Suprapubic skin (tissue), 4 donors: ENCODE results near the gene STX16. TPM values are rescaled to one million over a fixed set of nuclear protein-coding genes. Genes with fewer than 3 reads are reported as not detected.
A peak's percentile ranks its signal among the peaks of the same experiment; 100 is the strongest.

Experiments
- DNase-seq, 2 donors: peaks; one replicate each; pipeline ENCODE4 v3.0.0-alpha.2; 2019; ENCODE audit warnings: low spot score in 2 of 2
- H3K27ac ChIP-seq: fragments of 200-600 bp; sonication (generic); one replicate; pipeline ENCODE4 v1.5.1; 2019
- H3K27me3 ChIP-seq: fragments of 200-600 bp; sonication (generic); one replicate; pipeline ENCODE4 v1.5.1; 2019
- H3K36me3 ChIP-seq: fragments of 200-600 bp; sonication (generic); one replicate; pipeline ENCODE4 v1.5.1; 2019
- H3K4me1 ChIP-seq: fragments of 200-600 bp; sonication (generic); one replicate; pipeline ENCODE4 v1.5.1; 2019
- H3K4me3 ChIP-seq: fragments of 200-600 bp; sonication (generic); one replicate; pipeline ENCODE4 v1.5.1; 2019; ENCODE audit warnings: mild to moderate bottlenecking
- H3K9me3 ChIP-seq: fragments of 200-600 bp; sonication (generic); one replicate; pipeline ENCODE4 v1.5.1; 2019
- CTCF ChIP-seq, 2 donors: fragments of 200-600 bp in 1 of 2; fragments of 450-650 bp in 1 of 2; sonication (generic) in 1 of 2; IDR thresholded peaks; one replicate each; pipeline ENCODE4 v1.5.1; 2016 to 2019; ENCODE audit warnings: antibody characterized with exemption in 2 of 2, mild to moderate bottlenecking in 1 of 2, moderate library complexity in 1 of 2
- EP300 ChIP-seq: sonication (generic); formaldehyde crosslinking; IDR thresholded peaks from one replicate; pipeline ENCODE4 v1.6.1; 2017; ENCODE audit warnings: antibody characterized with exemption
- POLR2A ChIP-seq, 2 donors: fragments of 450-650 bp; IDR thresholded peaks; one replicate each; pipeline ENCODE4 v1.6.1; 2017; ENCODE audit warnings: antibody characterized with exemption in 2 of 2, mild to moderate bottlenecking in 2 of 2, moderate library complexity in 2 of 2
- POLR2AphosphoS5 ChIP-seq, 3 donors: sonication (generic); formaldehyde crosslinking; IDR thresholded peaks; one replicate each; pipeline ENCODE4 v1.6.1; 2017; ENCODE audit warnings: antibody characterized with exemption in 3 of 3
- WGBS: methylation state at CpG from one replicate; pipeline ENCODE4 v1.1.5; 2018; 5-methylcytosine and 5-hydroxymethylcytosine counted together
- total RNA-seq, 4 donors: library from RNA; depleted of rRNA; stranded (reverse); fragments of >200 nt; gene quantifications; one replicate each; pipeline ENCODE4 v1.1.0, GENCODE V29; 2016

STX16 gene
- total RNA-seq, 4 donors from 2014 or later: 35.6 to 138 (median 50.9) TPM

- Histone ChIP-seq H3K9me3 (no peaks in the 10 kb centered on the region), H3K36me3 (no peaks in the 10 kb centered on the region), H3K27ac (peak overlapping the region; percentile 91), H3K4me1 (peaks cover 41% of the 10 kb centered on the region), H3K4me3 (peak overlapping the region; percentile 65), H3K27me3 (no peaks in the 10 kb centered on the region)
- WGBS: 19% methylated on average over 18 of the region's 73 CpGs
- TF ChIP-seq CTCF (IDR thresholded peaks at IDR 0.05): no peak
- DNase-seq: peak in 1 of 2 donors; percentile 78
Observed at GRCh38 chr20:58649288-58650180, 1.5 kb upstream of the STX16 start.

- H3K27ac ChIP-seq: peak overlapping the region; percentile 91
- TF ChIP-seq CTCF (IDR thresholded peaks at IDR 0.05) (no peak), POLR2A (IDR thresholded peaks at IDR 0.05) (no peak), POLR2AphosphoS5 (IDR thresholded peaks at IDR 0.05) (no peak), EP300 (no peak)
- 2% methylated on average over 14 of the region's 62 CpGs for WGBS
- peaks cover 46% of the 10 kb centered on the region for H3K4me1 ChIP-seq
- H3K4me3 ChIP-seq: peak overlapping the region; percentile 65
- H3K36me3 ChIP-seq: no peaks in the 10 kb centered on the region
- no peaks in the 10 kb centered on the region for H3K9me3 ChIP-seq
- H3K27me3 ChIP-seq: no peaks in the 10 kb centered on the region
- DNase-seq: peak in 1 of 2 donors; percentile 79
Observed at GRCh38 chr20:58650181-58650775, 805 bp upstream of the STX16 start.

DNA sequence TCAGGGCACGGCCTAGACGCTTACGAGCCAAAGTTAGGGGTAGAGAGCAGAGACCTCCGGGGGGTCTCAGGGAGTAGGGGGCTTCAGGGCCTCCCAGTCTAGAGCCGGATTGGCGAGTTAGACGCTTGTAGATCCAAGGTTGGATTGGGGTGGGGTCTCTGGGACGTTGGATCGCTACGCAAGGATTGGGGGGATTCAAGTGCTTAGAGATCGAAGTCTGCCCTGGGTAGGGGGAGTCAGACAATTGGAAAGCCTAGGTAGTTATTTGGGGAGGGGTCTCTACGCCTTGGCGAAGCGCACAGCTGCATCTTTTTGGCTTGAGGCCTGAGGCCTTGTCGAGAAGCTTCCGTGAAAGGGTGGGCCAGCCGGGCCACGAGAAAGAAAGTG lies 469 bp downstream of the STX16 start:
- WGBS: under 1% methylated on average over 15 of the region's 18 CpGs
- TF ChIP-seq POLR2AphosphoS5 (IDR thresholded peaks at IDR 0.05) (no peak), EP300 (no peak), CTCF (IDR thresholded peaks at IDR 0.05) (no peak), POLR2A (IDR thresholded peaks at IDR 0.05) (no peak)

GRCh38 chr20:58651946-58652605 lies 993 bp downstream of the STX16 start:
- WGBS: under 1% methylated on average over 30 of the region's 30 CpGs
- DNase-seq: no peak
- peak overlapping the region; percentile 91 for H3K27ac ChIP-seq
- no peak for TF ChIP-seq POLR2AphosphoS5 (IDR thresholded peaks at IDR 0.05)
- no peak for TF ChIP-seq EP300
- no peak for TF ChIP-seq POLR2A (IDR thresholded peaks at IDR 0.05)
- no peak for TF ChIP-seq CTCF (IDR thresholded peaks at IDR 0.05)
- no peaks in the 10 kb centered on the region for H3K9me3 ChIP-seq
- H3K27me3 ChIP-seq: no peaks in the 10 kb centered on the region
- H3K36me3 ChIP-seq: no peaks in the 10 kb centered on the region
- H3K4me3 ChIP-seq: peak overlapping the region; percentile 65
- H3K4me1 ChIP-seq: peaks cover 51% of the 10 kb centered on the region

More for the DNA sequence above, 469 bp downstream of the STX16 start:
- H3K36me3 ChIP-seq: no peaks in the 10 kb centered on the region
- H3K27ac ChIP-seq: peak overlapping the region; percentile 91
- H3K9me3 ChIP-seq: no peaks in the 10 kb centered on the region
- H3K27me3 ChIP-seq: no peaks in the 10 kb centered on the region
- no peak for DNase-seq
- H3K4me1 ChIP-seq: peaks cover 49% of the 10 kb centered on the region
- peak overlapping the region; percentile 65 for H3K4me3 ChIP-seq
